ENCODE measurements around the gene CCDC51. TPM values are rescaled to one million over a fixed set of nuclear protein-coding genes. Genes with fewer than 3 reads are reported as not detected.

The CCDC51 gene
- total and polyA plus RNA-seq, 4 donors: 6.6 to 14.4 (median 11.1) TPM

GRCh38 chr3:48469046-48469915 is 29.4 kb upstream of the CCDC51 start:
- WGBS, 2 donors: 88 to 89% methylated on average over 29 of the region's 29 CpGs
- no peak for TF ChIP-seq CTCF (IDR thresholded peaks at IDR 0.05; ENCODE audit: control extremely low read depth, extremely low read depth)
- peak overlapping the region in 1 of 2 donors; percentile 20 for H3K27ac ChIP-seq (ENCODE audit: low read depth in 1 of 2, low read length in 1 of 2)

GRCh38 chr3:48468329-48468731 is 28.4 kb upstream of the CCDC51 start:
- peak overlapping the region in 1 of 2 donors; percentile 2 for H3K9ac ChIP-seq (ENCODE audit: insufficient read depth in 1 of 2, low read length in 2 of 2)
- no peak overlapping the region for H3K4me3 ChIP-seq
- 79 to 91% methylated on average over 8 of the region's 8 CpGs for WGBS, 2 donors
- H3K36me3 ChIP-seq (ENCODE audit: control insufficient read depth in 4 of 4, insufficient read depth in 4 of 4, low read length in 4 of 4): peaks cover 0 to 24% (median 17%) of the 10 kb centered on the region in 4 donors
- H3K27me3 ChIP-seq (ENCODE audit: control insufficient read depth in 3 of 3, insufficient read depth in 3 of 3, low read length in 2 of 3): no peaks in the 10 kb centered on the region
- TF ChIP-seq CTCF (IDR thresholded peaks at IDR 0.05; ENCODE audit: control extremely low read depth, extremely low read depth): no peak
- DNase-seq (no peak), ATAC-seq (ENCODE audit: insufficient read depth, low FRiP score) (no peak)
- peak overlapping the region in 1 of 2 donors; percentile 98 for H3K27ac ChIP-seq (ENCODE audit: low read depth in 1 of 2, low read length in 1 of 2)
- peaks cover 0 to 38% (median 22%) of the 10 kb centered on the region in 5 donors for H3K4me1 ChIP-seq (ENCODE audit: control insufficient read depth in 5 of 5, insufficient read depth in 5 of 5, low read length in 5 of 5)
- H3K9me3 ChIP-seq (ENCODE audit: control insufficient read depth in 4 of 4, insufficient read depth in 3 of 4, low read length in 3 of 4): no peaks in the 10 kb centered on the region

More at GRCh38 chr3:48469046-48469915, 29.4 kb upstream of the CCDC51 start:
- Histone ChIP-seq H3K27me3 (ENCODE audit: control insufficient read depth in 3 of 3, insufficient read depth in 3 of 3, low read length in 2 of 3) (no peaks in the 10 kb centered on the region), H3K4me3 (no peak overlapping the region), H3K9me3 (ENCODE audit: control insufficient read depth in 4 of 4, insufficient read depth in 3 of 4, low read length in 3 of 4) (no peaks in the 10 kb centered on the region), H3K4me1 (ENCODE audit: control insufficient read depth in 5 of 5, insufficient read depth in 5 of 5, low read length in 5 of 5) (peaks cover 0 to 40% (median 26%) of the 10 kb centered on the region in 5 donors), H3K36me3 (ENCODE audit: control insufficient read depth in 4 of 4, insufficient read depth in 4 of 4, low read length in 4 of 4) (peaks cover 0 to 22% (median 16%) of the 10 kb centered on the region in 4 donors), H3K9ac (ENCODE audit: insufficient read depth in 1 of 2, low read length in 2 of 2) (no peak overlapping the region)
- DNase-seq: no peak
- ATAC-seq (ENCODE audit: insufficient read depth, low FRiP score): no peak

- Histone ChIP-seq H3K27me3 (ENCODE audit: control insufficient read depth in 3 of 3, insufficient read depth in 3 of 3, low read length in 2 of 3) (no peaks in the 10 kb centered on the region), H3K9ac (ENCODE audit: insufficient read depth in 1 of 2, low read length in 2 of 2) (peak overlapping the region in 1 of 2 donors; percentile 64), H3K4me1 (ENCODE audit: control insufficient read depth in 5 of 5, insufficient read depth in 5 of 5, low read length in 5 of 5) (peaks cover 0 to 36% (median 20%) of the 10 kb centered on the region in 5 donors), H3K4me3 (peak overlapping the region; percentile 48), H3K36me3 (ENCODE audit: control insufficient read depth in 4 of 4, insufficient read depth in 4 of 4, low read length in 4 of 4) (peaks cover 0 to 26% (median 17%) of the 10 kb centered on the region in 4 donors), H3K27ac (ENCODE audit: low read depth in 1 of 2, low read length in 1 of 2) (peak overlapping the region in 1 of 2 donors; percentile 98), H3K9me3 (ENCODE audit: control insufficient read depth in 4 of 4, insufficient read depth in 3 of 4, low read length in 3 of 4) (no peaks in the 10 kb centered on the region)
- 72 to 84% methylated on average over 7 of the region's 7 CpGs for WGBS, 2 donors
- DNase-seq: no peak
- no peak for TF ChIP-seq CTCF (IDR thresholded peaks at IDR 0.05; ENCODE audit: control extremely low read depth, extremely low read depth)
- no peak for ATAC-seq (ENCODE audit: insufficient read depth, low FRiP score)
Measured at GRCh38 chr3:48467473-48468267, 27.8 kb upstream of the CCDC51 start.

Data from lung (tissue), 12 donors.